CD4-positive, alpha-beta T cell treated with Interleukin-1 beta for 1 hour (primary cell): ENCODE measurements around the gene CAV1.

Experiments
- DNase-seq, 2 donors: peaks; one replicate each; pipeline ENCODE4 v3.0.0-alpha.2; 2020 to 2022

Gene CAV1

DNA sequence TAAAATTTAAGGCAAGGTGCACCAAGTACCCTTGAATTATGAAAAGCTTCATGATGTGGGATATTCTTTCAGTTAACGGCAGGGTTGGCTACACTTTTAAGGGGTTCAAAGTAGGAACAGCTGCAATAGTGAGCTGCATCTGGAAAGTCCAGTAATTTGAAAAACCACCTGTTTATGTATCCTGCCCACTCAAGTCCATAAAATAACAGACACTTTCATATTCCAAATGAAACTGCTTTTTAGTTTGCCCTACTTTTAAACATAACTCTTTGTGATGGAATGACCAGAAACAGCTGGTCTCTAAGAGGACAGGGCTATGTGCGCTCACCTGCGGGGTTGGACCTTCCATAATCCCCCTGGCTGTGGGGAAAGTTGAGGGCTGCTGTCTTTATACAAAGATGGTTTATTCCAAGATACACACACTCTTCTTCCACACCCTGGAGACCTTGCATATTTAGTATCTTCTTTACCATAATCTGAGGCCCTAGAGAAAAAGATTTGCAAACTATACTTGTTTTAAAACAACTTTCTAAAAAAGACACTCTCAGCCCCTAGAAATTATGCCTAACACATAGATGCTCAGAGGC is 7.4 kb downstream of the CAV1 start:
- no peak for DNase-seq

DNA sequence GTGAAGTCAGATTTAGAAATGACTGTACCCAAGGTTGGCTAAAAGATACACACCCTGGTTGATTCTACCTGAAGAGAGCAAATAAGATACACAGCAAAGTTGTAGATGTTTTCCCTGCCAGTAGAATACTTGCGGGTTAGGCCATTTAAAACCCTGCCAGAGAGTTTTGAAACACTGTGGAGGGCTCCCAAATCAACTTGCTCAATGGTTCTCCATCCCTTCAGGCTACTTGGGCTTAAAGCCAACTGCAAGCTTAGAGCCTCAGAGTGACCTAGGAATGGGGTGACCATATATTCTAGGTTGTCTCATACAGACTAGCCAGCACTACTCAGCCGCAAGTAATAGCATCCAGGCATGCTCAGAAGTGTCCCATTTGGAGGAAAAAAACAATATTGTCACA is 10.0 kb downstream of the CAV1 start:
- DNase-seq = no peak

DNA sequence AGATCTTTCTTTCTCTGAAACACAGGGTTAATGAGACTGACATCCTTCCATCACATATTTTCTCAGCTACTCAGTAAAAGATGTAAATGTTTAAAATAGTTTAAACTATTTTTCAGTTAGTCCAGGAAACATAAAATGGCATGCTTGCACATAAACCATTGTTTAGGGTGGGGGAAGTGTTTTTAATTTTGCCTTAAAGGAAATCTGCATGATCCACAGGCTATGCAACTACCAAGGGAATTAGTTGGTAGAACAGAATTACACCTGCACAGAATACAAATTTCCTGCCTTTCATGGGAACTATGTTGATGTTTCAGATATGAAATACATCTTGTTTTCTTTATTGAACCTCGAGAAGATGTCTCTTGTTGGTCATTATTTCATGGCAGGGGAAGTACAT is 10.6 kb downstream of the CAV1 start:
- DNase-seq = no peak

DNA sequence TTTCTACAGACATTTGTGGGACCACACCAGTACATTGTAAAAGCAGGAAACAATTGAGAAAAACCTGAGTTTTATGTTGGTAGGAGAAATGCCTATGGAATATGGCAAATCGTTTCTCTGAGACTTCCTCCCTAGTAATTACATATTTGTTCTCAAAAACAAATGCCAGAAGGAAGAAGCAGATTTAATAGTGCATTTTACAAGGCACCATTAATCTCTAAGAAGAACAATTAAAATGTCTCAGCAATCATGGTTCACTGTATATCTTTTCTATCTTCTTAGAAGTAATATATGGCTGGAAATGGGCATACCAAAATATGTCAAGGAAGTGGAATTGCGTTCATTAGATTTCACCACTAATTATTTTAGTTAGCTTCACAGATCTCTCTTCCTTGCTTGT is 13.3 kb downstream of the CAV1 start:
- DNase-seq = no peak

DNA sequence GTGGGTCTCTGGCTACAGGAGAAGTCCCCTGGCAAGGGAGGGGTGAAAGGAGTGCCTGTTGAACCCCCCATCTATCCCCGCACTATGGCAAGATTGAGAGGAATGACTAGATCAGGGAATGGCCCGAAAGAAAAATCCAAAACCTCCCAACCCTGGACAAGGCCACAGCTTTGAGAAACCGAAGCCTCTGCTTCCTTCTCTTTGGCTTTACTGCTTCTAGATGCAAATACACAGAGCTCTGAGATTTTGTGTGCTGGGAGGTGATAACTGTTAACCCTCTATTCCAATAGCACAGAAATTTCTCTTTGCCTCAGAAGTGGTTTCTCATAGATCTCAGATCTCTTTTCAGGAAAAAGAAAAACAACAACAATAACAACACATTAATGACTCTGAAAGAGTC is 15.0 kb downstream of the CAV1 start:
- DNase-seq = no peak

DNA sequence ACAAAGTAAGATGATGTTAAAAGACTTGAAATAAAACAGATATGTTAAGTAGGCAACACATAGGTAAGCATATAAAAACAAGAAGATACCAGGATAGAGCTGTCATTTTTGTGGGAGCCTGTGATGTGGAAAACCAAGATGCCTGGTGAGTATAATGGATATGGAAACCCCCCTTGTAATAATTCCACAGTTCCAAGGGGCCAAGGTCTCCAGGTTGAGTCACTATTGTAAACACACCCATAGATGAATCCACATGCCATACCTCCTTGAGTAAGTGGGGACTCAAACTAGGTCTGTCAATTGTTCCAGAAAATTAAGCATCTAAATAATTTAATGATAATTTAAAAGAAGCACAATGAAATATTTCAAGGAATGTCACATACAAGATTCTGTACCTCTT is 15.9 kb downstream of the CAV1 start:
- no peak for DNase-seq

DNA sequence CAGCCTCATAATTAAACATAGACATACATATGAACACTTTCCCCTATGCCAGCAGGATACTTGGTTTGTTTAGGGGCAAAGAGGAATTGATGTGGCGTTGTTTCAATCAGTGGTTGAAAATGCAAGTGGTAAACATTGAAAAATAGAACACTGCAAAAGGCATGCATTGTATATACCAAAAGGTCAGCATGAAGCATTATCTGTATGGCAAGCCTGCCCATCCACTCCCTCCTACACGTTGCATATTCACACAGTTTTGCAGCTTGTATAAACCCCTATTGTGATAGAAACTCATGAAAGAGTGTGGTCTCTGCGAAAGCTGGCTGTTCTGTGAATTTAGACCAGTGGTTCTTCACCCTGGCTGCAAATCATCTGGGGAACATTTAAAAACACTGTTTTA is 17.1 kb downstream of the CAV1 start:
- DNase-seq = no peak

DNA sequence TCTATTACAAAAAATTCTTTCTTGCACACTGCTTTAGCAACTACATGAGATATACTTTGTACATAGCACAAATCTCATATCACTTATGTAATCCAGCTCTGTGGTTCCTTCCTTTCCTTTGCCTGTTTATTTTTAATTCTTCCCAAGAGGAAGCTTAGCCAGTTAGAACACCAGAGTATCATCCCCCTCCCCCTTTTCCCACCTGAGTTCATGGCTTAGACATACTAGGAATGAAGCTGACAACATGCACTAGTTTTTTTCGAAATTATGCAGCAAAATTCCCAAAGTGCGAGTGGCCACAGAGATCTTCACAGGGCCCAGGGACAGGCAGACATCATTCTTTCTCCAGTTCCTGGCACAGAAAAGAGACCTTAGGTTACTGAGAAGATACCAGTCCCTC is 17.8 kb downstream of the CAV1 start:
- no peak for DNase-seq

DNA sequence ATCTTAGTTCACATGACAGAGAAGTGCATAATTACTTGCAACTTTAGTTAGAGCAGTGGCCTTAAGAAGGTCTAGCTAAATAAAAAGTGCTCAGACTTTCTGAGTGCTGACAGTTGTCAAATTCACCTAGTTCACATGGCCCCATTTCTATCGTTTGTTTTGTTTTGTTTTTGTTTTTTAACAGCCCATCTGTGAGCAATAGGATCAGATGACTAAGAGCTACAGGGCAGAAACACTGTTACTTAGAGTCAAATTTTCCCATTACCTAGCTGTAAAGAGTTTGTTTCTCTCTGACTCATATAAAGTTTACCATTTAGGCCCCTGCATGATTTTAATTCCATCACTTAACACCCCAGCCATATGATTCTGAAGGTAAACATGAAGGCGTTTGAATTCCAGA is 18.8 kb downstream of the CAV1 start:
- no peak for DNase-seq

DNA sequence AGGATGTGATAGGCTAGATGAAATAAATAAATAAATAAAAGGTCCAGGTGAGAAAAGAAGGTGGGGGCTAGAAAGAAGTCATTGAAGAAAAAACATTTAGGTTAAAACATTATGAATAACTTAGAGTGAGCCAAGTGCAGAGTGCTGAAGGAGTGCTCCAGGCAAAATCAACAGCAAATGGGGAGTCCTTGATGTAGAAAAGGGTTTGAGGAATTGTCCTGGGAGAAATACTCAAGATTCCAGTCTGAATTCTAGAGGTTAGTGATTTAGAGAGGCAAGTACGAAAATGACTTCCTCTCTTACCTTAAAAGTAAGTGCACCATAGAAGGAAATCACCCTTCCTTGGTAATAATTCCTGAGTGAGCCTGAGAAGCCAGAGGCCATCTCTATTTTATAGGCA is 19.7 kb downstream of the CAV1 start:
- DNase-seq = no peak

DNA sequence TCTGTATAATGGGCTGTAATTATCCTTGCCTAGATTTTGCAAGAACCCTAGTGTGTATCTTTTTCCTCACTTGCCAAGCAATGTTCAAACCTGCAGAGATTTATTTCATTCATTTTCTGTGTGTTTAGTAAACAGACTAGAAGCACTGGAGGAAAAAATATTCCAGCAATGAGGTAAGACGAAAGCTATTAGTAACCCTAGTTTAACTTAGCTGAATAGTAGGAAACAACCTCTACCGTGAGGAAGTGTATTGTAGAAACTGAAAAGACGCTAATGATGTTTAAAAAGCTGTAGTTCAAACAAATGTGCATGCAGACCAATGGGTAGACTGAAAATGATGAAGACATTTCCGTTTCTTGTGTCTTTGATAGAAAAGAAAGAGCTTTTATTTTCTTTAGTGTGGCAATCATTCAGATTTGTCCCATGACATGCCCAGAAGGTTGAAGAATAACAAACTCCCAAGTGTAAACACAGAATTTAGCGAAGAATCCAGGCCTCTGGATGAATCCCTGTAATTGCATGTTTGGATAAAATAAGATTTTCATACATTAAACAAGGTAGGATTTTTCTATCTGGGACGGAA is 20.7 kb downstream of the CAV1 start:
- no peak for DNase-seq

DNA sequence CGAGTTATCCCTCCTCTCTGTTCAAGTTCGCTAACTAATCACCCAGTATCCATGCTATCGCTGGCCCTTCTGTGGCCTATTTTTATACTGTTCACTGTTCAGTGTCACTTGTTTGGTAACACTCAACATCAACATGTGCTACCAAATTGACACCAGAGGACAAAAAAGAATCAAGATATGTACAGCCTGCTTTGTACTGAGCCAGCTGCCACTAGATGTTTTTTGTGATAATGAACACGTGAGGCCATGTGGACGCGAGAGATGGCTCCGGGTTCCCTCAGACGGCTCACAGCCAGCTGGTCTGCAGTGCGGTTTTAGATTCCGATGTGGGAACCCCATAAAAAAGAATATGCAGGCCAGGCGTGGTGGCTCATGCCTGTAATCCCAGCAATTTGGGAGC is 21.2 kb downstream of the CAV1 start:
- DNase-seq = no peak

DNA sequence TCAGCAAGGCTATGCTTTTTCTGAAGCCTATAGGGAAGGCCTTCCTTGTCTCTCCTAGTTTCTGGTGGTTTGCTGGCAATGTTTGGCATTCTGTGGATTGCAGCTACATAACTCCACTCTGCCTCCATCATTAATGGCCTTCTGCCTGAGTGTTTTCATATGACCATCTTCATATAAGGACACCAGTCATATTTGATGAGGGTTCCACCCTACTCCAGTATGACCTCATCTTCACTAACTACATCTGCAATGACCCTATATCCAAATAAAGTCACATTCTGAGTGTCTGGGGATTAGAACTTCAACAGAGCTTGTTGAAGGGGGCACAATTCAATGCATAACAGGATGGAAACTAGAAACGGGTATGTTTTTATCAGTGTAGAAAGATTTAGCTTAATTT is 22.1 kb downstream of the CAV1 start:
- DNase-seq = no peak

DNA sequence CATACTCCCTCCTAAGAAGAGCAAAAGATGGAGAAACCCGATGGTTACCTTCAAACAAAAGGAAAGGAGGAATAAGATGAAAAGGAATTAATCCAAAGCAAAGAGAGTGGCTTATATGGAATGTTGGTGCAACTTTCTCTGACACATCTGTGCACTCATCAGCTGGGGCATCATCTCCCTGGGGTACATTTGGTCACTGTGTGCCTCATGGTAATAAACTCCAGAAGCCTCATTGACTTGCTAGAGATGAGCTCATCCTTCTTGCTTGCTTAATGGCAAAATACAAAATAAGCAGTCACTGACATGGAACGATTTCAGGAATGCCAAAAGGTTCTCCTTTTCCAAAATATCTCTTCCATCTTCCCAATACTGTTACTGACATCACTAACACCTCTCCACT is 22.5 kb downstream of the CAV1 start:
- no peak for DNase-seq

DNA sequence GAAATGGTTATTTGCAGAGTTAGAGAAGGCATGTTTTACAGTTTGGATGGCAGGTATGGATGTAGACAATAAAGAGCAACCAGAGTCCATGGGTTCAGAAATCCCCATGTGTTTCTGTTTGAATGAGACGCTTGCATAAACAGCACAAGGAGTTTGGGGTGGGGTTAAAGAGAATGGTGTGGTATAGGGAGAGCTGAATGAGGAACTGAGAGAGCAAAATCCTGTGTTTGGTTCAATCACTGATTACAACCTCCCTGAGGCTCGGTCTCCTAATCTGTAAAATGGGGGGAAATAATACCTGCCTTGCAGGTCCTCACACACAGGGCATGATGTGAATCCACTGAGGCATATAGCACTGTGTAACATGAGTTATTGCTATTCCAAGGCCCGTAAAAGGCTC is 23.7 kb downstream of the CAV1 start:
- no peak for DNase-seq

DNA sequence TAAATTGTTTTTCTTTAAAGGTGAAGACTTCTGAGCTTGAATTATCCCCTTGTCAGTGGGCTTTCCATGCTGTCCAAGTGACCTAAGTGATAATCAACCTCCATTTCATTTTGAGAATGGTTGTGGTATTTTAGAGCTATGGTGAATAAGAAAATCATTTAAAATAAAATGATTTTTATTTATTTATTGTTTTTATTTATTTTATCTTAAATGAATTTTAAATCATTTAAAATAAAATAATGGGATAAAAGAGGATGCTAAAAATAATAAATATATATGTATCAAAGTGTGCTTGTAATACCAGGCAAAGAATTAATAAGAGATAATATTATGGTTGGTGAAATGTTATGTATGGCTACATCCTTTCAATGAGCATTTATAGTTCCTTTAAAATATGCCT is 24.5 kb downstream of the CAV1 start:
- no peak for DNase-seq

DNA sequence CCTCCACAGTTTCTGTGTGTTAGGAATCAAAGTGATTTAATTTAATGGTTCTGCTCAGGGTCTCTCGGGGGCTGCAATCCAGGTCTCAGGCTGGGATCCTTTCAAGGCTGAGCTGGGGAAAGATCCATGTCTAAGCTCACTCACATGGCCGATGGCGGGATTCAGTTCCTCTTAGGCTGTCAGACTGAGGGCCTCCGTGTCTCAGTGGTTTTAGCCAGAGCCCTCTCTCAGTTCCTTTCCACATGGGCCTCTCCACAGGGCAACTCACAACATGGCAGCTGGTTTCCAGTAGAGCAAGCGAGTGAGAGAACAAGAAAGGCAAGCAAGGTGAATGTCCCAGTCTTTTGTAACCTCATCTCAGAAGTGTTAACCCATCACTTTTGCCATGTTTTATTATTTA is 26.9 kb downstream of the CAV1 start:
- DNase-seq = no peak

DNA sequence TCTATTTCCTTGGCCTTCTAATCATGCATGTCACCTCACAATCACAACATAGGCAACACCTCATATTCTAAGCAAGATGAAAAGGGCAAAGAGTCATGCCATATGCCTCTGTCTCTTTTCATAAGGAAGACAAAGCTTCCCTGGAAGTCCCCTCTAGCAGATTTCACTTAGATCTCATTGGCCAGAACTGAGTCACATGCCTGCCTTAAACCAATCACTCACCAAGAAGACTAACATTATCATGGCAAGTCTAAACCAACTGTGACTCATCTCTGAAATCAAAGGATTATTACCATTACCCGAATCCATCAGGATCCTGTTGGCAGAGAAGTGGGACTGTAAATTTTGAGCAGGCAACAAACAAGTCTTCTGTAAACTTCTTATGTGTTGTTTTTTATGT is 27.8 kb downstream of the CAV1 start:
- no peak for DNase-seq

DNA sequence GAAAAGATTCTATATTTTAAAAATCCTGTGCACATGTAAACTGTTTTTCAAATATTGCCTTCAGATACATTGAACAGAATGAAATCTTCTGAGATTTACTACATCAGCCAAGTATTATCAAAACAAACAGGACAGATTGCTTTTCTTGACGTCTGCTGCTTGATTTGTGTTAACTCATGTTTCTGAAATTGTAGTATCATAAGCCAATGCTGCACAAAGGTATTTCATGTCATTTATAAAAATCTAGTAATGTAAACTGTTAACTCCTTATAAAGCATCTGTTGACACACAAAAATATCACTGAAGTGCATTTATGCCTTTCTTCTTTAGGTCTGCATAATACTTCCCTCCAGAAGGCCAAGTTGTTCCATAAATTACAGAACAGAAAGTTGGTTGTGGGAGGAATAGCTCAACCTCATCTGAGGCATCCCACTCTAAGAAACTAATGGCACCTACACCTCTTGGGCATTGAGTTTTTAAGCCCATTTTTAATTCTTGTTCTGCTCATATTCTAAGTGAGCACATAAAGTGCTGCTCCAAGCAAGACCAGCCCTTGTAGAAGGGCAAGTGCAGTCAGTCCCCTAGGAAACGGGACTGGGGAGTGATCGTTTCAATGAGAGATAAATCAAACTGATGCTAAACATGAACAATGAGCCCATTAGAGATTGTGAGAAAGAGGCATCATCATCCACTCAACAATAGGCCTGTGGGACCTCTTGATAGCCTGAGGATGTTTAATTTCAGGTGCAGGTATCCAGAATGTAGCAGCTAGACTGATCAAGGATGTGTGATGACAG is 28.5 kb downstream of the CAV1 start:
- DNase-seq = no peak

DNA sequence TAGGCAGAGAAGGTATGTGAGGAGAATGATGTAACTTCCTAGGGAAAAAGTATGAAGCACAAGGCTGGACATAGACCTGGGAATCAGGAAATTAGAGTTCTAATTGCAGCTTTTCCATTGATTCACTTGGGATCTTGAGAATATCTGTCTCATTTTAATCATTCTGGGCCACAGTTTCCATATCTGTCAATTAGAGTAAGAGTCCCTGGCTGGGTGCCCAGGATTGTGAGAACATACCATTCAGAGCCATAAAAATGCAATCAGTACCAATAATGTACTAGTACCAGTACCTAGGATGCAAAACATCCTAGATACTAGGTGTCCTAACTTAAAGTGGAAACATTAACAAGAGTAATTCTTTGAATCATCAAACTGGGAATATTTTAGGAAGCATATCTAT is 29.6 kb downstream of the CAV1 start:
- DNase-seq = no peak

DNA sequence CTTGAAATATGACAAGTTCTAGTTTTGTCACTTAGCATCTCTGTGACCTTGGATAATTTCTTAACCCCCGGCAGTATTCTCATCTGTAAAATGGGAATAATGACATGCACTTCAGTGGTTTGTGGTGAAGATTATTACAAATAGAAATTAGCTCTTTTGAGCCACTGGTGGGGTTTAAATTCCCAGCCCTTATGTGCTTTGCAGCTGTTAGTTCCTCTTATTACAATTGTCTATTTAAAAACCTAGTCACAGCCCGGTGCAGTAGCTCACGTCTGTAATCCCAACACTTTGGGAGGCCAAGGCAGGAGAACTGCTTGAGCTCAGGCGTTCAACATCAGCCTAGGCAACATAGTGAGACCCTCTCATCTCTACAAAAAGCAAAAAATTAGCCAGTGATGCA is 30.1 kb downstream of the CAV1 start:
- no peak for DNase-seq

DNA sequence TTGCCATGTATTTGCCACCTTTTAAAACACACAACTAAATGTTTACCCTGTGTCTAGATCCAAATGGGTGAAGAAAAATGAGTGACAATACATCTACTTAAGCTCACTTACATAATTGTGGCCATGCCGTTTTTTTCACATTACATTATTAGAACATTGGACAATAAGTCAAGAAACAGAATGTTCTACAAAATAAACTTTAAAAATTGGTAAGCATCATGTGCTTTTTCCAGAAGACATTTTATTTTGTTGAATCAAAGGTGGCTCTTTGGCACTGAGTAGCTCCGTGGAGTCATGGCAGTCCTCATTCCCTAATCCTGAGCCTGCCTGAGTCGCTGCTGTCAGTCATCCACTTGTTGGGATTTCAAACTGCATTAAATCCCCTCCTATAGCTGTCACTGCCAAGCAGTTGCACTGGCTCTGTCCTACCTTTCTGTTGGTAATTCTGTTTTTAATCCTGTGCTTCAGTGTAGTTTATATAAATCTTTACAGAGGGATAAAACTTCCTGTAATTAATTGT is 32.3 kb downstream of the CAV1 start:
- DNase-seq = no peak

DNA sequence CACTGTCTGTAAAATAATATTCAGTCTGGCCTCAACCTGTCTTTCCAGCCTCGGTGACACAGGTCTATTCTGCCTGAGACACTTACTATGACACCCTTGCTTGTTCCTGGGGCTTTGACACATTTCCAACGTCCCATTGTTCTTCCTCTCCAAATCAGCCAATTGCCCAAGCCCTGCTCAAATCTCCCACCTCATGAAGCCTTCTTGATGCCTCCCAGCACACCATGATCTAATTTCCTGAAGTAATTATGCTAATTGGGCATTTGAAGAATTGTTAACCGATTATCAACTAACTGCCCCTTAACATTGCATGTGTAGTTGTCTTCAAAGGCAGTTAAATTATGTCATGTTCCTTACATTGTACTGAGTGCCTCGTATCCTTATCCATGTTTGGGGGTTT is 33.1 kb downstream of the CAV1 start:
- no peak for DNase-seq
